ENCODE data around the gene SPACDR.
A peak's percentile ranks its signal among the peaks of the same experiment; 100 is the strongest.

The SPACDR gene

DNA sequence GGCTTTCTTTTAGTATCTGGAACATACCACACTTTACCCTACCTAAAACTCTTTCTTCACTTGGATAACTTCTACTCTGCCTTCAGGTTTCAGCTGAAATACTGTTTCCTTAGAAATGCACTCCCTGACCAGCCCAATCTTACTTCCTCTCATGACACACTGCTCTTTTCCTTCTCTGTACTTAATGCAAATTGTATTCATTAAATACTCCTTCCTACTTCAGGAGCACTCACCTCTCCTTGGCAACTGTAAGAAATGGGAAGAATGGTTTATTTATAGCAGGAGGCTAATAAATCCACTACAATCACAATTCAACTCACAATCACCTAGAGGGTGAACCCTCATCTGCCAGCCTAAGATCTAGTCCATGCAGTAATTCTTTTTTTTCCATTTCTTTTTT is 50.7 kb downstream of the SPACDR start:
- no peak for DNase-seq (ENCODE audit: low spot score)

DNA sequence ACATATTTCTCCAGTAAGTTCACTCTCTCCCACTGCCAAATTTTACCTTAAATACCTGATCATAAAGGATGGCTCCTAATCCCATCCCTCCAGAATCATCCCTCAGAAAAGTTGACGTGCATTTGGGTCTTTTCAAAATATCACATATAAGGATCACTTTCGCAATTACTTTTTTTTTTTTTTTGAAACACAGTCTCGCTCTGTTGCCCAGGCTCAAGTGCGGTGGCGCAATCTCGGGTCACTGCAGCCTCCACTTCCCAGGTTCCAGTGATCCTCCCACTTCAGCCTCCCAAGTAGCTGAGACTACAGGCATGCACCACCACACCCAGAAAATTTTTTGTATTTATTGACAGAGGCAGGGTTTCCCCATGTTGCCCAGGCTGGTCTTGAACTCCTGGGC is 53.0 kb downstream of the SPACDR start:
- DNase-seq (ENCODE audit: low spot score), result no peak

DNA sequence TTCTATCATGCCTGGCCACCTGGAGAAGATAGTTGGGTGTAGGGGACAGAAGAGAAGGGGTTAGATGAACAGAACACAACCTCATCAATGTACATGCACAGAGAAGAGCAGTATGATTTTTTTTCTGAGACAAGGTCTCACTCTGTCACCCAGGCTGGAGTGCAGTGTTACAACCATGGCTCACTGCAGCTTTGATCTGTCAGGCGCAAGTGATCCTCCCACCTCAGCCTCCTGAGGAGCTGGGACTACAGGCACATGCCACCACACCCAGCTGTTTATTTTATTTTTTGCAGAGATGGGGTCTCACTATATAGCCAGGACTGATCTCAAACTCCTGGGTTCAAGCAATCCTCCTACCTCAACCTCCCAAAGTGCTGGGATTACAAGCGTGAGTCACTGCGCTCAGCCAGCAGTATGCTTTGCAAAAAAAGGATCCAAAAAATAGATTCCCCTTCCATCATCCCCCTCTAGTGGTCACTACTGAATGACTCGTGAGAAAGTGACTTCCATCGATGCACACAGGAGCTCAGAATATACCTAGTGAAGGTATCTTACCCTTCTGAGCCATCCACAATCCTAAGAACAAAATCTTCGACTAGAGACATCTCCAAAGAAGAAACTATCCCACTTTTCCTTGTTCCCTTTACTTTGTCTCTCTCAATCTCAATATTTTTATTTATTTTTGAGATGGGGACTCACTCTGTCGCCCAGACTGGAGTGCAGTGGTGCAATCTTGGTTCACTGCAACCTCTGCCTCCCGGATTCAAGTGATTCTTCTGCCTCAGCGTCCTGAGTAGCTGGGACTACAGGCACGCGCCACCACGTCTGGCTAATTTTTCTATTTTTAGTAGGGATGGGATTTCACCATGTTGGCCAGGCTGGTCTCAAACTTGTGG is 56.5 kb downstream of the SPACDR start:
- peak; percentile 88 for DNase-seq (ENCODE audit: low spot score)

DNA sequence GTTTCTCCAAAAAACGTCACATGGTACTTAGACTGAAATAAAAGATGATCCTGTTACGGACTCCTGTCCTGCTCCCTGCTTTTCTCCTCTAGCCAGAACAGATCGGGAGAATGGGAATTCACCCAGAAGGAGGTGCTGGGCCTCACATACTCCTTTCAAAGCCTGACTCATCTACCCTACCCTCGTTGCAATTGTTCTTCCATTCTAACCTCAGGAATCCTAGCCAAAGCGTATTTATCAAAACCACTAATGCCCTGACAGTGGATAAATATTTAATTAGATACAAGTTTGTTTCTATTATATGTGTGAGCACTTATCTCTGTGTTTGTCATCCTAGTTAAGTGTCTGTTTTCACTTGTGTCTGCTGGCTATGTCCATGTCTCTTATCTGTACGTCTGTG is 57.3 kb downstream of the SPACDR start:
- no peak for DNase-seq (ENCODE audit: low spot score)
